HEK293 (cell line): ENCODE data around the gene ESRRG.

ENCODE experiments used
- MYNN ChIP-seq: fragments of 450-650 bp; formaldehyde crosslinking; IDR thresholded peaks from 2 replicates; pipeline ENCODE4 v1.5.1; 2016; ENCODE audit warnings: missing biosample characterization, missing genetic modification characterization, borderline replicate concordance
- ZBTB17 ChIP-seq: fragments of 450-650 bp; formaldehyde crosslinking; IDR thresholded peaks from 2 replicates; pipeline ENCODE4 v1.5.1; 2016; ENCODE audit warnings: missing biosample characterization, missing genetic modification characterization
- ZNF138 ChIP-seq: fragments of 450-650 bp; formaldehyde crosslinking; IDR thresholded peaks from 2 replicates; pipeline ENCODE4 v1.5.1; 2016; ENCODE audit warnings: missing biosample characterization, missing genetic modification characterization, borderline replicate concordance
- ZNF146 ChIP-seq: fragments of 450-650 bp; formaldehyde crosslinking; IDR thresholded peaks from 2 replicates; pipeline ENCODE4 v1.5.1; 2016; ENCODE audit warnings: missing biosample characterization, missing genetic modification characterization
- ZNF175 ChIP-seq: fragments of 450-650 bp; formaldehyde crosslinking; IDR thresholded peaks from 2 replicates; pipeline ENCODE4 v1.5.1; 2016; ENCODE audit warnings: missing biosample characterization, missing genetic modification characterization
- ZNF24 ChIP-seq: fragments of 450-650 bp; formaldehyde crosslinking; IDR thresholded peaks from 2 replicates; pipeline ENCODE4 v1.5.1; 2016; ENCODE audit warnings: missing biosample characterization, missing genetic modification characterization
- ZNF341 ChIP-seq: fragments of 450-650 bp; formaldehyde crosslinking; IDR thresholded peaks from 2 replicates; pipeline ENCODE4; 2016; ENCODE audit warnings: low read depth, missing biosample characterization, missing genetic modification characterization
- ZNF777 ChIP-seq: fragments of 450-650 bp; formaldehyde crosslinking; IDR thresholded peaks from 2 replicates; pipeline ENCODE4 v1.5.1; 2017; ENCODE audit warnings: missing biosample characterization, missing genetic modification characterization, borderline replicate concordance
- TF ChIP-seq, protein P1 (sequence below): fragments of 450-650 bp; formaldehyde crosslinking; IDR thresholded peaks from 2 replicates; pipeline ENCODE4 v1.5.1; 2016; ENCODE audit warnings: missing biosample characterization, missing genetic modification characterization
- TF ChIP-seq, protein P2 (sequence below): fragments of 450-650 bp; formaldehyde crosslinking; IDR thresholded peaks from 2 replicates; pipeline ENCODE4 v1.5.1; 2016; ENCODE audit warnings: missing biosample characterization, missing genetic modification characterization

DNA sequence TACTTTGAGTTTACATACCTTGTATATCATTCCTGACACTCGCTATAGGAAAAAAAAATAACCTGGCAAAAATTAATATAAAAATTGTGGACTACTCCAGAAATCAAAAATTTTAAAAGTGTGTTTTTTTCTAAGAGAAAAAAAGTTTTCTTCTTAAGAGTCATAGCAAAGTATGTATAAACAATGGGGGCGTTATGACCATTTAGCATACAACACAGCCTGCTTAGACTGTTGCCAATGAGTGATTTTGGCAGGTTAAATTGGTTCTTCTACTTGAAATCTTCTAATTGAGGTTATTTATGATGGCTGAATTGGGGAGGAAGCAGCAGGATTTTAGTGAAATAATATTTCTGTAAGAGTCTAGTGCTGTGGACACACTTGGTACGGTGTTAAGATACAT is 169.5 kb downstream of the ESRRG start:
- TF ChIP-seq ZNF146 (no peak), ZNF175 (tag by site-specific recombination) (no peak), ZNF138 (tag by site-specific recombination) (no peak), MYNN (tag by site-specific recombination) (no peak), ZBTB17 (tag by site-specific recombination) (no peak), ZNF341 (tag by site-specific recombination) (no peak), ZNF777 (tag by site-specific recombination) (no peak), ZNF24 (tag by site-specific recombination) (no peak)
- TF ChIP-seq, protein P1, sequence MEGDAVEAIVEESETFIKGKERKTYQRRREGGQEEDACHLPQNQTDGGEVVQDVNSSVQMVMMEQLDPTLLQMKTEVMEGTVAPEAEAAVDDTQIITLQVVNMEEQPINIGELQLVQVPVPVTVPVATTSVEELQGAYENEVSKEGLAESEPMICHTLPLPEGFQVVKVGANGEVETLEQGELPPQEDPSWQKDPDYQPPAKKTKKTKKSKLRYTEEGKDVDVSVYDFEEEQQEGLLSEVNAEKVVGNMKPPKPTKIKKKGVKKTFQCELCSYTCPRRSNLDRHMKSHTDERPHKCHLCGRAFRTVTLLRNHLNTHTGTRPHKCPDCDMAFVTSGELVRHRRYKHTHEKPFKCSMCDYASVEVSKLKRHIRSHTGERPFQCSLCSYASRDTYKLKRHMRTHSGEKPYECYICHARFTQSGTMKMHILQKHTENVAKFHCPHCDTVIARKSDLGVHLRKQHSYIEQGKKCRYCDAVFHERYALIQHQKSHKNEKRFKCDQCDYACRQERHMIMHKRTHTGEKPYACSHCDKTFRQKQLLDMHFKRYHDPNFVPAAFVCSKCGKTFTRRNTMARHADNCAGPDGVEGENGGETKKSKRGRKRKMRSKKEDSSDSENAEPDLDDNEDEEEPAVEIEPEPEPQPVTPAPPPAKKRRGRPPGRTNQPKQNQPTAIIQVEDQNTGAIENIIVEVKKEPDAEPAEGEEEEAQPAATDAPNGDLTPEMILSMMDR (tag by site-specific recombination), result no peak
- TF ChIP-seq, protein P2, sequence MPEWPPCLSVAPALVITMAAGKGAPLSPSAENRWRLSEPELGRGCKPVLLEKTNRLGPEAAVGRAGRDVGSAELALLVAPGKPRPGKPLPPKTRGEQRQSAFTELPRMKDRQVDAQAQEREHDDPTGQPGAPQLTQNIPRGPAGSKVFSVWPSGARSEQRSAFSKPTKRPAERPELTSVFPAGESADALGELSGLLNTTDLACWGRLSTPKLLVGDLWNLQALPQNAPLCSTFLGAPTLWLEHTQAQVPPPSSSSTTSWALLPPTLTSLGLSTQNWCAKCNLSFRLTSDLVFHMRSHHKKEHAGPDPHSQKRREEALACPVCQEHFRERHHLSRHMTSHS, result no peak
